Measurements from ENCODE around the gene DTX3.

DNA sequence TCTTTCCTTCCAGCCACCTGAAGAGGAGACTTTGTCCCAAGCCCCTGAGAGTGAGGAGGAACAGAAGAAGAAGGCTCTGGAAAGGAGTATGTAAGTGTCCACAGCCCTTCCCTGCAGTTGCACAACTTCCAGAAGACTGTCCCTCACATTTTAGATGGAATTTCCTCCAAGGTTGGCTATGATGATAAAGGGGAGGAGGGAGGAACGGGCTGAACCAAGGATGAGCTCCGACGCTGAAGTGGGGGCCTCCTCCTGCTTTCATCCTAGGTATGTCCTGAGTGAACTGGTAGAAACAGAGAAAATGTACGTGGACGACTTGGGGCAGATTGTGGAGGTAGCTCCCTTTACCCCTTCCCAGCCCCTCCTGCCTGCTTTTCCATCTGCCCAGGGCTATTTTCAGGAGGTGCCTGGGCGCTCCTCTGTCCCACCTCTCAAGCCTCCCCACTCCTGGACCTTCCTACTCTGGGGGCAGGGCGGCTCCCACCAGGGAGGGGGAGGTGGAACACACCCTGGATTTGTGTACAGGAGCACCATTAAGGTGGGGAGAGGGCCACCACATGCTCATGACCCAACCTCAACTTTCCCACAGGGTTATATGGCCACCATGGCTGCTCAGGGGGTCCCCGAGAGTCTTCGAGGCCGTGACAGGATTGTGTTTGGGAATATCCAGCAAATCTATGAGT, 8.9 kb downstream of the DTX3 start:
- TF ChIP-seq EZH2 (IDR thresholded peaks at IDR 0.05; ENCODE audit: borderline replicate concordance, insufficient read depth, low read length, poor library complexity, severe bottlenecking) (no peak), EP300 (conservative IDR thresholded peaks at IDR 0.05; ENCODE audit: poor library complexity, severe bottlenecking) (no peak), POLR2AphosphoS5 (IDR thresholded peaks at IDR 0.05) (no peak), SMC3 (conservative IDR thresholded peaks at IDR 0.05; ENCODE audit: poor library complexity) (no peak), RAD21 (conservative IDR thresholded peaks at IDR 0.05) (no peak), MXI1 (conservative IDR thresholded peaks at IDR 0.05; ENCODE audit: poor library complexity, severe bottlenecking) (no peak)
- TF ChIP-seq, protein P1, sequence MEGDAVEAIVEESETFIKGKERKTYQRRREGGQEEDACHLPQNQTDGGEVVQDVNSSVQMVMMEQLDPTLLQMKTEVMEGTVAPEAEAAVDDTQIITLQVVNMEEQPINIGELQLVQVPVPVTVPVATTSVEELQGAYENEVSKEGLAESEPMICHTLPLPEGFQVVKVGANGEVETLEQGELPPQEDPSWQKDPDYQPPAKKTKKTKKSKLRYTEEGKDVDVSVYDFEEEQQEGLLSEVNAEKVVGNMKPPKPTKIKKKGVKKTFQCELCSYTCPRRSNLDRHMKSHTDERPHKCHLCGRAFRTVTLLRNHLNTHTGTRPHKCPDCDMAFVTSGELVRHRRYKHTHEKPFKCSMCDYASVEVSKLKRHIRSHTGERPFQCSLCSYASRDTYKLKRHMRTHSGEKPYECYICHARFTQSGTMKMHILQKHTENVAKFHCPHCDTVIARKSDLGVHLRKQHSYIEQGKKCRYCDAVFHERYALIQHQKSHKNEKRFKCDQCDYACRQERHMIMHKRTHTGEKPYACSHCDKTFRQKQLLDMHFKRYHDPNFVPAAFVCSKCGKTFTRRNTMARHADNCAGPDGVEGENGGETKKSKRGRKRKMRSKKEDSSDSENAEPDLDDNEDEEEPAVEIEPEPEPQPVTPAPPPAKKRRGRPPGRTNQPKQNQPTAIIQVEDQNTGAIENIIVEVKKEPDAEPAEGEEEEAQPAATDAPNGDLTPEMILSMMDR (IDR thresholded peaks at IDR 0.05; ENCODE audit: poor library complexity, severe bottlenecking) = no peak
- TF ChIP-seq, protein P2, sequence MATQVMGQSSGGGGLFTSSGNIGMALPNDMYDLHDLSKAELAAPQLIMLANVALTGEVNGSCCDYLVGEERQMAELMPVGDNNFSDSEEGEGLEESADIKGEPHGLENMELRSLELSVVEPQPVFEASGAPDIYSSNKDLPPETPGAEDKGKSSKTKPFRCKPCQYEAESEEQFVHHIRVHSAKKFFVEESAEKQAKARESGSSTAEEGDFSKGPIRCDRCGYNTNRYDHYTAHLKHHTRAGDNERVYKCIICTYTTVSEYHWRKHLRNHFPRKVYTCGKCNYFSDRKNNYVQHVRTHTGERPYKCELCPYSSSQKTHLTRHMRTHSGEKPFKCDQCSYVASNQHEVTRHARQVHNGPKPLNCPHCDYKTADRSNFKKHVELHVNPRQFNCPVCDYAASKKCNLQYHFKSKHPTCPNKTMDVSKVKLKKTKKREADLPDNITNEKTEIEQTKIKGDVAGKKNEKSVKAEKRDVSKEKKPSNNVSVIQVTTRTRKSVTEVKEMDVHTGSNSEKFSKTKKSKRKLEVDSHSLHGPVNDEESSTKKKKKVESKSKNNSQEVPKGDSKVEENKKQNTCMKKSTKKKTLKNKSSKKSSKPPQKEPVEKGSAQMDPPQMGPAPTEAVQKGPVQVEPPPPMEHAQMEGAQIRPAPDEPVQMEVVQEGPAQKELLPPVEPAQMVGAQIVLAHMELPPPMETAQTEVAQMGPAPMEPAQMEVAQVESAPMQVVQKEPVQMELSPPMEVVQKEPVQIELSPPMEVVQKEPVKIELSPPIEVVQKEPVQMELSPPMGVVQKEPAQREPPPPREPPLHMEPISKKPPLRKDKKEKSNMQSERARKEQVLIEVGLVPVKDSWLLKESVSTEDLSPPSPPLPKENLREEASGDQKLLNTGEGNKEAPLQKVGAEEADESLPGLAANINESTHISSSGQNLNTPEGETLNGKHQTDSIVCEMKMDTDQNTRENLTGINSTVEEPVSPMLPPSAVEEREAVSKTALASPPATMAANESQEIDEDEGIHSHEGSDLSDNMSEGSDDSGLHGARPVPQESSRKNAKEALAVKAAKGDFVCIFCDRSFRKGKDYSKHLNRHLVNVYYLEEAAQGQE (IDR thresholded peaks at IDR 0.05; ENCODE audit: borderline replicate concordance) = no peak
